H9 (cell line): ENCODE results near the gene MRM2. TPM values are rescaled to one million over a fixed set of nuclear protein-coding genes. Genes with fewer than 3 reads are reported as not detected.

Experiments used
- DNase-seq: peaks from one replicate; pipeline ENCODE4 v3.0.0-alpha.2; 2017
- H2AFZ ChIP-seq: one replicate; pipeline ENCODE4 v1.6.1; 2013; ENCODE audit warnings: mild to moderate bottlenecking, low read length, control low read depth, moderate library complexity
- H2AK5ac ChIP-seq: 2 replicates; pipeline ENCODE4 v1.6.1; 2013; ENCODE audit warnings: low read length, control low read depth, mixed read lengths; ENCODE audit not compliant: insufficient read length
- H2BK120ac ChIP-seq: one replicate; pipeline ENCODE4 v1.6.1; 2013; ENCODE audit warnings: low read depth, mild to moderate bottlenecking, low read length, control low read depth, inconsistent platforms; ENCODE audit not compliant: poor library complexity, severe bottlenecking
- H2BK12ac ChIP-seq: 2 replicates; pipeline ENCODE4 v1.6.1; 2013; ENCODE audit warnings: low read length, control low read depth, mixed read lengths, low read depth; ENCODE audit not compliant: insufficient read length
- H2BK15ac ChIP-seq: 2 replicates; pipeline ENCODE4 v1.6.1; 2013; ENCODE audit warnings: low read depth, low read length, control low read depth
- H2BK20ac ChIP-seq: one replicate; pipeline ENCODE4 v1.6.1; 2013; ENCODE audit warnings: low read depth, mild to moderate bottlenecking, low read length, control low read depth, inconsistent platforms; ENCODE audit not compliant: poor library complexity, severe bottlenecking
- H2BK5ac ChIP-seq: 2 replicates; pipeline ENCODE4 v1.6.1; 2013; ENCODE audit warnings: low read length, control low read depth, mixed read lengths; ENCODE audit not compliant: insufficient read length
- H3K14ac ChIP-seq: 2 replicates; pipeline ENCODE4 v1.6.1; 2013; ENCODE audit warnings: low read length, control low read depth; ENCODE audit not compliant: insufficient read depth
- H3K18ac ChIP-seq: 2 replicates; pipeline ENCODE4 v1.6.1; 2013; ENCODE audit warnings: low read depth, mild to moderate bottlenecking, mixed read lengths, low read length, control low read depth; ENCODE audit not compliant: insufficient read length
- H3K23ac ChIP-seq: 2 replicates; pipeline ENCODE4 v1.6.1; 2013; ENCODE audit warnings: low read length, control low read depth, mixed read lengths, low read depth; ENCODE audit not compliant: insufficient read length
- H3K23me2 ChIP-seq: 2 replicates; pipeline ENCODE4 v1.6.1; 2013; ENCODE audit warnings: low read depth, mild to moderate bottlenecking, mixed read lengths, low read length, control low read depth; ENCODE audit not compliant: insufficient read length, poor library complexity, severe bottlenecking
- H3K27ac ChIP-seq: 2 replicates; pipeline ENCODE4 v1.5.1; 2013; ENCODE audit warnings: low read length, control low read depth, mixed read lengths, low read depth; ENCODE audit not compliant: insufficient read length
- H3K27me3 ChIP-seq: 2 replicates; pipeline ENCODE4 v1.6.1; 2013; ENCODE audit warnings: low read length, control low read depth, inconsistent platforms; ENCODE audit not compliant: insufficient read depth
- H3K4ac ChIP-seq: 2 replicates; pipeline ENCODE4 v1.6.1; 2013; ENCODE audit warnings: low read depth, mild to moderate bottlenecking, control low read depth, inconsistent platforms, low read length, moderate library complexity
- H3K4me1 ChIP-seq: 2 replicates; pipeline ENCODE4 v1.6.1; 2013; ENCODE audit warnings: low read length, control low read depth, inconsistent platforms; ENCODE audit not compliant: insufficient read depth
- H3K4me2 ChIP-seq: 2 replicates; pipeline ENCODE4 v1.6.1; 2013; ENCODE audit warnings: low read length, control low read depth, mixed read lengths; ENCODE audit not compliant: insufficient read length, insufficient read depth
- H3K56ac ChIP-seq: 2 replicates; pipeline ENCODE4 v1.6.1; 2013; ENCODE audit warnings: low read depth, mild to moderate bottlenecking, mixed read lengths, low read length, control low read depth; ENCODE audit not compliant: insufficient read length
- H3K79me1 ChIP-seq: 2 replicates; pipeline ENCODE4 v1.6.1; 2013; ENCODE audit warnings: low read depth, mild to moderate bottlenecking, moderate library complexity, low read length, control low read depth, inconsistent platforms; ENCODE audit not compliant: insufficient read depth, poor library complexity, severe bottlenecking
- H3K79me2 ChIP-seq: 2 replicates; pipeline ENCODE4 v1.6.1; 2013; ENCODE audit warnings: low read length, control low read depth, inconsistent platforms; ENCODE audit not compliant: insufficient read depth
- H3K9ac ChIP-seq: 2 replicates; pipeline ENCODE4 v1.6.1; 2013; ENCODE audit warnings: low read length, control low read depth, mixed read lengths; ENCODE audit not compliant: insufficient read length; ENCODE audit errors: extremely low read depth
- H3K9me3 ChIP-seq: one replicate; pipeline ENCODE4 v1.6.1; 2013; ENCODE audit warnings: low read depth, low read length, inconsistent platforms; ENCODE audit not compliant: control insufficient read depth
- H3T11ph ChIP-seq: one replicate; pipeline ENCODE4 v1.6.1; 2013; ENCODE audit warnings: mild to moderate bottlenecking, low read length, control low read depth, inconsistent platforms
- H4K20me1 ChIP-seq: one replicate; pipeline ENCODE4 v1.6.1; 2013; ENCODE audit not compliant: control insufficient read depth, insufficient read length, insufficient read depth
- H4K5ac ChIP-seq: 2 replicates; pipeline ENCODE4 v1.6.1; 2013; ENCODE audit warnings: low read depth, mild to moderate bottlenecking, mixed read lengths, low read length, control low read depth; ENCODE audit not compliant: insufficient read length
- H4K8ac ChIP-seq: replicated peaks from 2 replicates; pipeline ENCODE4 v1.6.1; 2013; ENCODE audit warnings: low read length, control low read depth, mixed read lengths, low read depth; ENCODE audit not compliant: insufficient read length
- H4K91ac ChIP-seq: 2 replicates; pipeline ENCODE4 v1.6.1; 2013; ENCODE audit warnings: low read depth, mild to moderate bottlenecking, moderate library complexity, mixed read lengths, low read length, control low read depth; ENCODE audit not compliant: insufficient read length
- H3K27ac Mint-ChIP-seq, 3 experiments: 2 replicates in 2 of 3; 3 replicates in 1 of 3; pipeline ENCODE4 v1.8.0; 2020 to 2021; ENCODE audit warnings: mixed read lengths in 3 of 3, mild to moderate bottlenecking in 1 of 3, moderate library complexity in 1 of 3
- H3K27me3 Mint-ChIP-seq: 2 replicates; pipeline ENCODE4 v1.8.0; 2021; ENCODE audit warnings: low read depth, mild to moderate bottlenecking, moderate library complexity, mixed read lengths
- H3K36me3 Mint-ChIP-seq, 3 experiments: 2 replicates in 2 of 3; 3 replicates in 1 of 3; pipeline ENCODE4 v1.8.0; 2020 to 2021; ENCODE audit warnings: low read depth in 3 of 3, mixed read lengths in 3 of 3; ENCODE audit not compliant: insufficient read depth in 1 of 3
- H3K4me1 Mint-ChIP-seq, 2 experiments: 2 replicates each; pipeline ENCODE4 v1.8.0; 2020; ENCODE audit warnings: mixed read lengths in 2 of 2
- H3K4me3 Mint-ChIP-seq, 2 experiments: 2 replicates in 1 of 2; 3 replicates in 1 of 2; pipeline ENCODE4 v1.8.0; 2020 to 2021; ENCODE audit warnings: mild to moderate bottlenecking in 2 of 2, mixed read lengths in 2 of 2, moderate library complexity in 1 of 2
- H3K9me3 Mint-ChIP-seq, 2 experiments: 2 replicates in 1 of 2; 3 replicates in 1 of 2; pipeline ENCODE4 v1.8.0; 2020; ENCODE audit warnings: mild to moderate bottlenecking in 2 of 2, mixed read lengths in 2 of 2, moderate library complexity in 1 of 2
- WGBS: extraction: QIAGEN DNeasy Blood & Tissue Kit; methylation state at CpG from one replicate; pipeline ENCODE4 v1.1.7; 2013; ENCODE audit warnings: missing lambda C conversion rate, low lambda C conversion rate, mixed read lengths; ENCODE audit not compliant: insufficient read length; ENCODE audit errors: extremely low coverage; 5-methylcytosine and 5-hydroxymethylcytosine counted together
- total RNA-seq: library from RNA; stranded (reverse); gene quantifications from 2 replicates; pipeline ENCODE4 v1.2.1, GENCODE V29; 2021
- TF ChIP-seq, protein P1 (sequence below): fragments of 200-600 bp; sonication (generic); conservative IDR thresholded peaks from 3 replicates; pipeline ENCODE4 v1.8.0; 2021; ENCODE audit warnings: antibody characterized with exemption, mild to moderate bottlenecking

The MRM2 gene
- total RNA-seq, 1 experiment from 2014 or later = 59.0 TPM

DNA sequence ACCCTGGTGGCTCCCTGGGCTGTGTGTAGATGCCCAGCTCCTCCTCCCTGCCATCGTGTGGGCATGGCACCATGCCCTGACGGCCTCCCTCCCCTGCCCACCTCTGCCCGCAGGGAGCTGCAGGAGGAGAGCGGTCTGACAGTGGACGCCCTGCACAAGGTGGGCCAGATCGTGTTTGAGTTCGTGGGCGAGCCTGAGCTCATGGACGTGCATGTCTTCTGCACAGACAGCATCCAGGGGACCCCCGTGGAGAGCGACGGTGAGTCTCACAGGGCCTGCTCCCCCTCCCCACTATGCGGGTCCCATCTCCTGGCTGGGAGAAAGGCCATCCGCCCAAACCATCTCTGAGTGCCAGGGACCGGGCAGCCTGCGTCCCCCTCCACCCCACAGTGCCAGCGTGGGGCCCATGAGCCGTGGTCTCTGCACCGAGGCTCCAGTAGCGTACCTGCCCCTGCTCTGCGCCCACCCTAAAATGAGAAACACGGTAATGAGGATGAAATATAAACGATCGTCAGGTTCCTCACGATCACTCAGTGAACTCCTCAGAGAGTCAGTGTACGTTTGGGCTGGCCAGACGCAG lies 7.8 kb upstream of the MRM2 start:
- Mint-ChIP-seq H3K27ac (no peak overlapping the region), H3K9me3 (no peaks in the 10 kb centered on the region), H3K4me3 (no peak overlapping the region), H3K36me3 (peaks cover 12 to 42% (median 36%) of the 10 kb centered on the region in 3 experiments), H3K4me1 (peaks cover 3 to 8% of the 10 kb centered on the region in 2 experiments), H3K27me3 (no peaks in the 10 kb centered on the region; the same call in 1 of the 2 replicates)
- TF ChIP-seq, protein P1, sequence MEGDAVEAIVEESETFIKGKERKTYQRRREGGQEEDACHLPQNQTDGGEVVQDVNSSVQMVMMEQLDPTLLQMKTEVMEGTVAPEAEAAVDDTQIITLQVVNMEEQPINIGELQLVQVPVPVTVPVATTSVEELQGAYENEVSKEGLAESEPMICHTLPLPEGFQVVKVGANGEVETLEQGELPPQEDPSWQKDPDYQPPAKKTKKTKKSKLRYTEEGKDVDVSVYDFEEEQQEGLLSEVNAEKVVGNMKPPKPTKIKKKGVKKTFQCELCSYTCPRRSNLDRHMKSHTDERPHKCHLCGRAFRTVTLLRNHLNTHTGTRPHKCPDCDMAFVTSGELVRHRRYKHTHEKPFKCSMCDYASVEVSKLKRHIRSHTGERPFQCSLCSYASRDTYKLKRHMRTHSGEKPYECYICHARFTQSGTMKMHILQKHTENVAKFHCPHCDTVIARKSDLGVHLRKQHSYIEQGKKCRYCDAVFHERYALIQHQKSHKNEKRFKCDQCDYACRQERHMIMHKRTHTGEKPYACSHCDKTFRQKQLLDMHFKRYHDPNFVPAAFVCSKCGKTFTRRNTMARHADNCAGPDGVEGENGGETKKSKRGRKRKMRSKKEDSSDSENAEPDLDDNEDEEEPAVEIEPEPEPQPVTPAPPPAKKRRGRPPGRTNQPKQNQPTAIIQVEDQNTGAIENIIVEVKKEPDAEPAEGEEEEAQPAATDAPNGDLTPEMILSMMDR = no peak
- Histone ChIP-seq H3K23me2 (no peaks in the 10 kb centered on the region), H2AFZ (no peak overlapping the region), H2AK5ac (no peak overlapping the region), H3K27me3 (no peaks in the 10 kb centered on the region), H2BK5ac (no peak overlapping the region), H3K9ac (no peak overlapping the region), H3K23ac (no peak overlapping the region), H2BK120ac (no peak overlapping the region), H2BK12ac (no peak overlapping the region), H3K18ac (no peak overlapping the region), H3K9me3 (no peaks in the 10 kb centered on the region), H3K79me2 (no peaks in the 10 kb centered on the region), H2BK20ac (no peak overlapping the region), H2BK15ac (no peak overlapping the region), H4K91ac (no peak overlapping the region), H3K79me1 (no peaks in the 10 kb centered on the region), H3K4me1 (no peaks in the 10 kb centered on the region), H3K56ac (no peak overlapping the region), H3K4ac (no peak overlapping the region), H4K8ac (no peak overlapping the region), H4K5ac (no peak overlapping the region), H3K14ac (no peak overlapping the region; the same call in 1 of the 2 replicates), H3K27ac (no peak overlapping the region), H4K20me1 (no peaks in the 10 kb centered on the region), H3T11ph (no peak overlapping the region), H3K4me2 (no peak overlapping the region)
- no CpG with 5 or more reads among the region's 27 CpGs for WGBS
- DNase-seq = no peak
